ENCODE measurements around the gene ESPNL.

The ESPNL gene

DNA sequence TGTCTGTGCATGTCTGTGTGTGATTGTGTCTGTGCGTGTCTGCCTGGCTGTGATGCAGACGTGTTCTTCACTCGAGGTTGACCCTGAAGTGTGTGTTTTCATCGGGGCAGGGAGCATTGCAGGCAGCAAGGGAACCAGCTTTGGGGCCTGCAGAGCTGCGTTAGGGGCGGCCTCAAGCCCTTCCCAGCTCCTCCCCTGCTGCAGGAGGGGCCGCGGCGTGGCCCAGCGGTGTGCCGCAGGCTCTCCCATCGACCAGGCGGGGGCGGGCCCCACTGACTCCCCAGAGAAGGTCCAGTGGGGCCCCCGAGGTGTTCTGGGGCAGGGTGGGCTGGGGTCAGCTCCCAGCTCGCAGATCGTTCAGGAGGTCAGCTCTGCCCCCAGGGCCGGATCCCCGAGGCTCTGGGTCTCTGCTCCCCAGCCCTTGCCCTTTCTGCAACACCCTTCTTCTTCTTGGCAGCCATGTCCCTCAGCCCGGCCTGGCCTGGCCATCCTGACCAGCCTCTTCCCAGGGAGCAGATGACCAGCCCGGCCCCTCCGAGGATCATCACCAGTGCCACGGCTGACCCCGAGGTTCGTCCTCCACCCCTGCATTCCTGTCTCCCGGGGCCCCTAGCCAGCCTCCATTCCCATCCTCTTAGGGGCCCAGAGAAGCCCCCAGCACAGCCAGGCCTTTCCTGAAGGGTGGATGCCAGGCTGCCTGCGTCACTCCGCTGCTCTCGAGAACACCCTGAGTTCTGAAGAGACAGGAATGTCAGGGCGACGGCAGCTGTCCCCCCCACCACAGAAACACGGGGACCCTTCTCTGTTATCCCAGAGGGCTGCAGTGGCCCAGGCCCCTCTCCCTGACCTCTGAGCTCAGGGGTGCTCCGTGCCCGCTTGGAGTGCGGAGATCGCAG, 27.3 kb downstream of the ESPNL start:
- TF ChIP-seq EZH2phosphoT487 (IDR thresholded peaks at IDR 0.05; ENCODE audit: low read length) (no peak), EZH2 (optimal IDR thresholded peaks at IDR 0.05; ENCODE audit: low read depth, low read length) (no peak)
- TF ChIP-seq, protein P1, sequence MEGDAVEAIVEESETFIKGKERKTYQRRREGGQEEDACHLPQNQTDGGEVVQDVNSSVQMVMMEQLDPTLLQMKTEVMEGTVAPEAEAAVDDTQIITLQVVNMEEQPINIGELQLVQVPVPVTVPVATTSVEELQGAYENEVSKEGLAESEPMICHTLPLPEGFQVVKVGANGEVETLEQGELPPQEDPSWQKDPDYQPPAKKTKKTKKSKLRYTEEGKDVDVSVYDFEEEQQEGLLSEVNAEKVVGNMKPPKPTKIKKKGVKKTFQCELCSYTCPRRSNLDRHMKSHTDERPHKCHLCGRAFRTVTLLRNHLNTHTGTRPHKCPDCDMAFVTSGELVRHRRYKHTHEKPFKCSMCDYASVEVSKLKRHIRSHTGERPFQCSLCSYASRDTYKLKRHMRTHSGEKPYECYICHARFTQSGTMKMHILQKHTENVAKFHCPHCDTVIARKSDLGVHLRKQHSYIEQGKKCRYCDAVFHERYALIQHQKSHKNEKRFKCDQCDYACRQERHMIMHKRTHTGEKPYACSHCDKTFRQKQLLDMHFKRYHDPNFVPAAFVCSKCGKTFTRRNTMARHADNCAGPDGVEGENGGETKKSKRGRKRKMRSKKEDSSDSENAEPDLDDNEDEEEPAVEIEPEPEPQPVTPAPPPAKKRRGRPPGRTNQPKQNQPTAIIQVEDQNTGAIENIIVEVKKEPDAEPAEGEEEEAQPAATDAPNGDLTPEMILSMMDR (IDR thresholded peaks at IDR 0.05; ENCODE audit: low read length): no peak
- H3K4me1 ChIP-seq (ENCODE audit: low read length): no peaks in the 10 kb centered on the region
- H2AFZ ChIP-seq (ENCODE audit: low read length): no peak overlapping the region
- H4K20me1 ChIP-seq (ENCODE audit: insufficient read depth, low read length): no peaks in the 10 kb centered on the region
- no peaks in the 10 kb centered on the region for H3K79me2 ChIP-seq (ENCODE audit: low read length)
- peak; percentile 42 for DNase-seq
- H3K4me3 ChIP-seq (ENCODE audit: low read length): no peak overlapping the region
- H3K27me3 ChIP-seq (replicated peaks; ENCODE audit: insufficient read depth, low read length): no peaks in the 10 kb centered on the region; the same call in 1 of the 2 replicates
- H3K9me2 ChIP-seq (replicated peaks; ENCODE audit: insufficient read depth, low read length): no peaks in the 10 kb centered on the region
- H3K27ac ChIP-seq (ENCODE audit: low read length): no peak overlapping the region
- no peaks in the 10 kb centered on the region for H3F3A ChIP-seq (ENCODE audit: insufficient read depth, low read length)
- no peaks in the 10 kb centered on the region for H3K36me3 ChIP-seq (replicated peaks; ENCODE audit: insufficient read depth, low read length)
- H3K9me3 ChIP-seq (replicated peaks; ENCODE audit: insufficient read depth, low read length): no peaks in the 10 kb centered on the region
- no peak overlapping the region for H3K9ac ChIP-seq (ENCODE audit: low read length)
- H3K4me2 ChIP-seq (ENCODE audit: low read depth, low read length): no peak overlapping the region

DNA sequence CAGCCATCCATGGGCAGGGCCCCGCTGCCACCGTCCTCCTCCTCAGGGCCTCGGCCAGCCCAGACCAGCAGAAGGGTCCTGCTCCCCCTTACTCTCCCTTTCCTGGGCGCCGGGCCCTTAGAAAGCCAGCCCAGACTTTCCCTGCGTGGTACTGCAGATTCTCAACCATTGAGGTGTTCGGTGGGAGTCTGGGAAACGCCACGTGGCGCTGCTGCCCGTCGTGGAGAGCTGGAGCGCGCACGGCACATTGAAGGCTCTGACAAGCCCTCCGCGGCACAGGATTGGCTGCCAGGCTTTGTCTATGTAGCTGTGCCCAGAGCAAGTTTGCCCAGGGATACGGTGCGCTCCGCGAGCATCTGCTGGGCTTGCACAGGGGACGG, 27.9 kb downstream of the ESPNL start:
- Histone ChIP-seq H3K9me2 (replicated peaks; ENCODE audit: insufficient read depth, low read length) (no peaks in the 10 kb centered on the region), H3K4me1 (ENCODE audit: low read length) (no peaks in the 10 kb centered on the region), H3K27ac (ENCODE audit: low read length) (no peak overlapping the region), H3F3A (ENCODE audit: insufficient read depth, low read length) (no peaks in the 10 kb centered on the region), H2AFZ (ENCODE audit: low read length) (no peak overlapping the region), H3K4me3 (ENCODE audit: low read length) (no peak overlapping the region), H3K9me3 (replicated peaks; ENCODE audit: insufficient read depth, low read length) (no peaks in the 10 kb centered on the region), H3K4me2 (ENCODE audit: low read depth, low read length) (no peak overlapping the region), H3K27me3 (replicated peaks; ENCODE audit: insufficient read depth, low read length) (no peaks in the 10 kb centered on the region; the same call in 1 of the 2 replicates), H3K9ac (ENCODE audit: low read length) (no peak overlapping the region), H3K36me3 (replicated peaks; ENCODE audit: insufficient read depth, low read length) (no peaks in the 10 kb centered on the region), H3K79me2 (ENCODE audit: low read length) (no peaks in the 10 kb centered on the region), H4K20me1 (ENCODE audit: insufficient read depth, low read length) (no peaks in the 10 kb centered on the region)
- TF ChIP-seq, protein P1 (IDR thresholded peaks at IDR 0.05; ENCODE audit: low read length): no peak
- no peak for TF ChIP-seq EZH2 (optimal IDR thresholded peaks at IDR 0.05; ENCODE audit: low read depth, low read length)
- TF ChIP-seq EZH2phosphoT487 (IDR thresholded peaks at IDR 0.05; ENCODE audit: low read length): no peak
- DNase-seq: no peak

DNA sequence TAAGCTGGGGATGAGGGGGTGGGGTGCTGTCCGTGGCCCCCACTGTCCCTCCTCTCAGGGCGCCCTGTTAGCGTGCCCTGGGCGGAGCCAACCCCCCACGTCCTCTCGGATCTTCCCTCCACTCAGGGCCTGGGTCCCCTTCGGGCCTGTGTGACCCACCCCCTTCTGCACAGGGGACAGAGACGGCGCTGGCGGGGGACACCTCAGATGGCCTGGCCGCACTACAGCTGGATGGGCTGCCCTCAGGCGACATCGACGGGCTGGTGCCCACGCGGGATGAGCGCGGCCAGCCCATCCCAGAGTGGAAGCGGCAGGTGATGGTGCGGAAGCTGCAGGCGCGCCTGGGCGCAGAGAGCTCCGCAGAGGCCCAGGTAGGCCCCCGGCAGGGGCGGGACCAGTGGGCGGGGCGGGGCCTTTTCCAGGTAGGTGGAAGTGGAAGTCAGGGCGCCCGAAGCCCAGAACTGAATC, 28.4 kb downstream of the ESPNL start:
- no peak overlapping the region for H3K27ac ChIP-seq (ENCODE audit: low read length)
- H3K79me2 ChIP-seq (ENCODE audit: low read length): no peaks in the 10 kb centered on the region
- no peaks in the 10 kb centered on the region for H3K9me2 ChIP-seq (replicated peaks; ENCODE audit: insufficient read depth, low read length)
- H3K36me3 ChIP-seq (replicated peaks; ENCODE audit: insufficient read depth, low read length): no peaks in the 10 kb centered on the region
- no peaks in the 10 kb centered on the region for H4K20me1 ChIP-seq (ENCODE audit: insufficient read depth, low read length)
- H3K4me3 ChIP-seq (ENCODE audit: low read length): no peak overlapping the region
- H2AFZ ChIP-seq (ENCODE audit: low read length): no peak overlapping the region
- H3K4me1 ChIP-seq (ENCODE audit: low read length): no peaks in the 10 kb centered on the region
- H3K9me3 ChIP-seq (replicated peaks; ENCODE audit: insufficient read depth, low read length): no peaks in the 10 kb centered on the region
- no peak for DNase-seq
- no peak overlapping the region for H3K4me2 ChIP-seq (ENCODE audit: low read depth, low read length)
- no peaks in the 10 kb centered on the region for H3K27me3 ChIP-seq (replicated peaks; ENCODE audit: insufficient read depth, low read length)
- no peak overlapping the region for H3K9ac ChIP-seq (ENCODE audit: low read length)
- TF ChIP-seq EZH2 (optimal IDR thresholded peaks at IDR 0.05; ENCODE audit: low read depth, low read length) (no peak), EZH2phosphoT487 (IDR thresholded peaks at IDR 0.05; ENCODE audit: low read length) (no peak)
- TF ChIP-seq, protein P1 (IDR thresholded peaks at IDR 0.05; ENCODE audit: low read length): no peak
- no peaks in the 10 kb centered on the region for H3F3A ChIP-seq (ENCODE audit: insufficient read depth, low read length)
